Hepatocyte (in vitro differentiated cells): ENCODE measurements around the gene TEAD1.

Source experiments
- EZH2 ChIP-seq: fragments of 200-600 bp; sonication (generic); IDR thresholded peaks from 2 replicates; pipeline ENCODE4 v1.6.1; 2016; ENCODE audit warnings: antibody characterized with exemption, mild to moderate bottlenecking, borderline replicate concordance
- EZH2phosphoT487 ChIP-seq: fragments of 200-600 bp; sonication (generic); IDR thresholded peaks from one replicate; pipeline ENCODE4 v1.6.1; 2018; ENCODE audit warnings: antibody characterized with exemption, mild to moderate bottlenecking, low read depth, moderate library complexity; ENCODE audit not compliant: unreplicated experiment, severe bottlenecking
- TF ChIP-seq, protein P1 (sequence below): fragments of 200-600 bp; sonication (generic); IDR thresholded peaks from 2 replicates; pipeline ENCODE4 v1.5.1; 2016; ENCODE audit warnings: antibody characterized with exemption, mild to moderate bottlenecking; ENCODE audit not compliant: poor library complexity

DNA sequence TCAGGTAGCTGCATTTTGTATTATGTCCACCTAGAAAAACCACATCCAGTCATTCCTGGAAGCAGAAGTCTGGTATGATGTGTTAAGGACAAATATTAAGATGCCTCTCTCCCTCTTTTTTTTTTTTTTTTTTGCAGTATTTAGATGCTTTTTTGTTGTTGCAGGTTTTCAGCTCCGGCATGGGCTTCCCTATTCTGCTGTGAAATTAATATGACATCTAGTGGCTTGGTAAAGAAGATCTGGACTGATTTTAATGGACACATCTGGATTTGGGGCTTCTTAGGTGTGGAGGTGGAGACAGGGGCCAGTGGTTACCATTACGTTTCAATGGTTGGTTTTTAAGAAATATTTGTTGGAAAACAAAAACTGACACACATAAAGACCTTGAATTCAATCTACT, 287.4 kb downstream of the TEAD1 start:
- TF ChIP-seq, protein P1, sequence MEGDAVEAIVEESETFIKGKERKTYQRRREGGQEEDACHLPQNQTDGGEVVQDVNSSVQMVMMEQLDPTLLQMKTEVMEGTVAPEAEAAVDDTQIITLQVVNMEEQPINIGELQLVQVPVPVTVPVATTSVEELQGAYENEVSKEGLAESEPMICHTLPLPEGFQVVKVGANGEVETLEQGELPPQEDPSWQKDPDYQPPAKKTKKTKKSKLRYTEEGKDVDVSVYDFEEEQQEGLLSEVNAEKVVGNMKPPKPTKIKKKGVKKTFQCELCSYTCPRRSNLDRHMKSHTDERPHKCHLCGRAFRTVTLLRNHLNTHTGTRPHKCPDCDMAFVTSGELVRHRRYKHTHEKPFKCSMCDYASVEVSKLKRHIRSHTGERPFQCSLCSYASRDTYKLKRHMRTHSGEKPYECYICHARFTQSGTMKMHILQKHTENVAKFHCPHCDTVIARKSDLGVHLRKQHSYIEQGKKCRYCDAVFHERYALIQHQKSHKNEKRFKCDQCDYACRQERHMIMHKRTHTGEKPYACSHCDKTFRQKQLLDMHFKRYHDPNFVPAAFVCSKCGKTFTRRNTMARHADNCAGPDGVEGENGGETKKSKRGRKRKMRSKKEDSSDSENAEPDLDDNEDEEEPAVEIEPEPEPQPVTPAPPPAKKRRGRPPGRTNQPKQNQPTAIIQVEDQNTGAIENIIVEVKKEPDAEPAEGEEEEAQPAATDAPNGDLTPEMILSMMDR = peak; percentile 32
- TF ChIP-seq EZH2 (no peak), EZH2phosphoT487 (no peak)
